ENCODE results near the gene MTERF2. TPM values are rescaled to one million over a fixed set of nuclear protein-coding genes. Genes with fewer than 3 reads are reported as not detected.
A peak's percentile ranks its signal among the peaks of the same experiment; 100 is the strongest.

Gene MTERF2, protein sequence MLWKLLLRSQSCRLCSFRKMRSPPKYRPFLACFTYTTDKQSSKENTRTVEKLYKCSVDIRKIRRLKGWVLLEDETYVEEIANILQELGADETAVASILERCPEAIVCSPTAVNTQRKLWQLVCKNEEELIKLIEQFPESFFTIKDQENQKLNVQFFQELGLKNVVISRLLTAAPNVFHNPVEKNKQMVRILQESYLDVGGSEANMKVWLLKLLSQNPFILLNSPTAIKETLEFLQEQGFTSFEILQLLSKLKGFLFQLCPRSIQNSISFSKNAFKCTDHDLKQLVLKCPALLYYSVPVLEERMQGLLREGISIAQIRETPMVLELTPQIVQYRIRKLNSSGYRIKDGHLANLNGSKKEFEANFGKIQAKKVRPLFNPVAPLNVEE
- total RNA-seq (2021) (7.0 to 9.3 TPM (median 9.0 TPM) in 3 replicates), Bru-seq, nascent RNA (percentile 82 among the genes with signal in this experiment)
- long read RNA-seq, experiment 1, transcript MTERF2-202 (3 exons, 1,763 nt): major isoform, 7 of 28 reads
- long read RNA-seq, experiment 1, transcript MTERF2-201 (3 exons, 1,790 nt): major isoform, 7 of 28 reads
- long read RNA-seq, experiment 1, transcript MTERF2-207 (2 exons, 3,235 nt): major isoform, 7 of 28 reads
- long read RNA-seq, experiment 1, partial matches to known transcripts: 0 of 28 reads
- long read RNA-seq, experiment 1, other reads (novel, unspliced or antisense): 5 of 28 reads
- long read RNA-seq, experiment 2, partial matches to known transcripts: 1 of 11 reads
- long read RNA-seq, experiment 2, other reads (novel, unspliced or antisense): 3 of 11 reads
- long read RNA-seq, experiment 3, transcript MTERF2-201 (3 exons, 1,790 nt): major isoform, 20 of 31 reads
- long read RNA-seq, experiment 3, transcript MTERF2-202 (3 exons, 1,763 nt): minor isoform, 7 of 31 reads
- long read RNA-seq, experiment 3, partial matches to known transcripts: 0 of 31 reads
- long read RNA-seq, experiment 3, other reads (novel, unspliced or antisense): 2 of 31 reads

GRCh38 chr12:106986625-106987389 is at the start of gene MTERF2:
Gene MTERF2, minus strand, starts transcription at chr12:106987146. Its CDS starts 8,432 bp downstream, at chr12:106978714.
- H3K4me1 Mint-ChIP-seq: peaks cover 22% of the 10 kb centered on the region
- peak; percentile 96 for ATAC-seq
- H3K36me3 Mint-ChIP-seq: peaks cover 19% of the 10 kb centered on the region
- peak; percentile 91 for DNase-seq (ENCODE audit: low spot score)
- H3K27ac Mint-ChIP-seq: peak within 1 kb of the TSS; percentile 55; the same call in 1 of the 2 replicates
- CTCF ChIA-PET: interaction anchor here (1.1 to 2.1 kb wide), 2 partner anchors 68 to 118 kb away, joined by 3 to 7 read pairs; no protein-coding TSS in a partner anchor
- peaks cover 7% of the 10 kb centered on the region for H3K27me3 Mint-ChIP-seq (ENCODE audit: low read depth)
- POLR2A ChIA-PET: interaction anchor here (1.2 kb wide), 1 partner anchor 31 kb away, joined by 6 read pairs; the partner anchor contains the start of gene TMEM263
- H3K4me3 Mint-ChIP-seq: peak within 1 kb of the TSS; percentile 88
- no peaks in the 10 kb centered on the region for H3K9me3 Mint-ChIP-seq
- TF ChIP-seq ZNF416 (CRISPR knock-in tag; IDR thresholded peaks at IDR 0.05): peak; percentile 54; the same call in 1 of the 2 replicates
- TF ChIP-seq ZBTB43 (CRISPR knock-in tag; IDR thresholded peaks at IDR 0.05): no peak
- TF ChIP-seq ARID4B (CRISPR knock-in tag; IDR thresholded peaks at IDR 0.05; ENCODE audit: borderline replicate concordance): peak; percentile 68; the same call in 1 of the 2 replicates
- TF ChIP-seq FOXP1 (CRISPR knock-in tag; IDR thresholded peaks at IDR 0.05; ENCODE audit: borderline replicate concordance): peak; percentile 48; the same call in 1 of the 2 replicates
- no peak for TF ChIP-seq ETV6 (CRISPR knock-in tag; IDR thresholded peaks at IDR 0.05)
- TF ChIP-seq, protein P1, sequence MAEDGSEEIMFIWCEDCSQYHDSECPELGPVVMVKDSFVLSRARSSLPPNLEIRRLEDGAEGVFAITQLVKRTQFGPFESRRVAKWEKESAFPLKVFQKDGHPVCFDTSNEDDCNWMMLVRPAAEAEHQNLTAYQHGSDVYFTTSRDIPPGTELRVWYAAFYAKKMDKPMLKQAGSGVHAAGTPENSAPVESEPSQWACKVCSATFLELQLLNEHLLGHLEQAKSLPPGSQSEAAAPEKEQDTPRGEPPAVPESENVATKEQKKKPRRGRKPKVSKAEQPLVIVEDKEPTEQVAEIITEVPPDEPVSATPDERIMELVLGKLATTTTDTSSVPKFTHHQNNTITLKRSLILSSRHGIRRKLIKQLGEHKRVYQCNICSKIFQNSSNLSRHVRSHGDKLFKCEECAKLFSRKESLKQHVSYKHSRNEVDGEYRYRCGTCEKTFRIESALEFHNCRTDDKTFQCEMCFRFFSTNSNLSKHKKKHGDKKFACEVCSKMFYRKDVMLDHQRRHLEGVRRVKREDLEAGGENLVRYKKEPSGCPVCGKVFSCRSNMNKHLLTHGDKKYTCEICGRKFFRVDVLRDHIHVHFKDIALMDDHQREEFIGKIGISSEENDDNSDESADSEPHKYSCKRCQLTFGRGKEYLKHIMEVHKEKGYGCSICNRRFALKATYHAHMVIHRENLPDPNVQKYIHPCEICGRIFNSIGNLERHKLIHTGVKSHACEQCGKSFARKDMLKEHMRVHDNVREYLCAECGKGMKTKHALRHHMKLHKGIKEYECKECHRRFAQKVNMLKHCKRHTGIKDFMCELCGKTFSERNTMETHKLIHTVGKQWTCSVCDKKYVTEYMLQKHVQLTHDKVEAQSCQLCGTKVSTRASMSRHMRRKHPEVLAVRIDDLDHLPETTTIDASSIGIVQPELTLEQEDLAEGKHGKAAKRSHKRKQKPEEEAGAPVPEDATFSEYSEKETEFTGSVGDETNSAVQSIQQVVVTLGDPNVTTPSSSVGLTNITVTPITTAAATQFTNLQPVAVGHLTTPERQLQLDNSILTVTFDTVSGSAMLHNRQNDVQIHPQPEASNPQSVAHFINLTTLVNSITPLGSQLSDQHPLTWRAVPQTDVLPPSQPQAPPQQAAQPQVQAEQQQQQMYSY (CRISPR knock-in tag; IDR thresholded peaks at IDR 0.05): peak; percentile 88
- TF ChIP-seq, protein P2, sequence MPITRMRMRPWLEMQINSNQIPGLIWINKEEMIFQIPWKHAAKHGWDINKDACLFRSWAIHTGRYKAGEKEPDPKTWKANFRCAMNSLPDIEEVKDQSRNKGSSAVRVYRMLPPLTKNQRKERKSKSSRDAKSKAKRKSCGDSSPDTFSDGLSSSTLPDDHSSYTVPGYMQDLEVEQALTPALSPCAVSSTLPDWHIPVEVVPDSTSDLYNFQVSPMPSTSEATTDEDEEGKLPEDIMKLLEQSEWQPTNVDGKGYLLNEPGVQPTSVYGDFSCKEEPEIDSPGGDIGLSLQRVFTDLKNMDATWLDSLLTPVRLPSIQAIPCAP (CRISPR knock-in tag; IDR thresholded peaks at IDR 0.05): no peak
- TF ChIP-seq HMGXB4 (CRISPR knock-in tag; IDR thresholded peaks at IDR 0.05): peak; percentile 62; the same call in 1 of the 2 replicates
- peak; percentile 92 for TF ChIP-seq MAX (CRISPR knock-in tag; IDR thresholded peaks at IDR 0.05)
- 0 out of 2 replicates have a peak, but pooled peaks have one; percentile 39 for TF ChIP-seq ZNF281 (CRISPR knock-in tag; IDR thresholded peaks at IDR 0.05)
- peak; percentile 38; the same call in 1 of the 2 replicates for TF ChIP-seq MYBL2 (CRISPR knock-in tag; IDR thresholded peaks at IDR 0.05)
- TF ChIP-seq E2F5 (CRISPR knock-in tag; IDR thresholded peaks at IDR 0.05): peak; percentile 46
